AG04449 (cell line): ENCODE data around the gene EHMT1.
"Not testable (repeated sequence)": the region's sequence is repeated elsewhere in the genome, so short reads cannot be mapped to it uniquely, and the experiment has no call there.

Experiments used
- CTCF ChIA-PET: fragments of 350-600 bp; formaldehyde crosslinking; extraction: SDS; loops from one replicate; lab custom pipeline; 2021; ENCODE audit warnings: antibody characterized with exemption; lab: Yijun Ruan, JAX
- POLR2A ChIA-PET: fragments of 400-600, 350-600 bp; formaldehyde crosslinking; extraction: SDS; loops from one replicate; lab custom pipeline; 2020; ENCODE audit warnings: antibody characterized with exemption, inconsistent platforms; lab: Yijun Ruan, JAX
- DNase-seq: peaks from one replicate; pipeline ENCODE4 v3.0.0-alpha.2; 2010; ENCODE audit warnings: low read depth, low spot score
- H3K4me3 ChIP-seq: 2 replicates; pipeline ENCODE4 v1.5.1; 2011; ENCODE audit warnings: low read depth, mild to moderate bottlenecking, control low read depth, low read length
- CTCF ChIP-seq: IDR thresholded peaks from one replicate; pipeline ENCODE4 v1.5.1; 2011; ENCODE audit warnings: mild to moderate bottlenecking, moderate library complexity, low read length, control low read depth, inconsistent platforms; ENCODE audit not compliant: insufficient read depth; ENCODE audit errors: missing control alignments

Gene EHMT1

GRCh38 chr9:137721479-137721878 lies 102.7 kb downstream of the EHMT1 start:
- H3K4me3 ChIP-seq: no peak overlapping the region
- no peak for DNase-seq
- CTCF ChIA-PET: no interaction called here
- POLR2A ChIA-PET: no interaction called here
- no peak for TF ChIP-seq CTCF

- POLR2A ChIA-PET: no interaction called here
- no peak for DNase-seq
- no peak overlapping the region for H3K4me3 ChIP-seq
- TF ChIP-seq CTCF: no peak
- CTCF ChIA-PET: no interaction called here
These were observed 103.1 kb downstream of the EHMT1 start for GRCh38 chr9:137721899-137722298.

GRCh38 chr9:137722481-137722880 lies 103.7 kb downstream of the EHMT1 start:
- POLR2A ChIA-PET: no interaction called here
- no peak for TF ChIP-seq CTCF
- CTCF ChIA-PET: no interaction called here
- no peak overlapping the region for H3K4me3 ChIP-seq
- DNase-seq: no peak

- CTCF ChIA-PET, POLR2A ChIA-PET, DNase-seq, H3K4me3 ChIP-seq: not testable (repeated sequence)
These were observed 104.6 kb downstream of the EHMT1 start for GRCh38 chr9:137723356-137723755.

GRCh38 chr9:137723783-137724445 lies 105.1 kb downstream of the EHMT1 start:
- H3K4me3 ChIP-seq: no peak overlapping the region
- no peak for TF ChIP-seq CTCF
- ChIA-PET POLR2A (no interaction called here), CTCF (no interaction called here)
- DNase-seq: no peak

GRCh38 chr9:137724818-137725240 lies 106.0 kb downstream of the EHMT1 start:
- no peak for DNase-seq
- POLR2A ChIA-PET: no interaction called here
- CTCF ChIA-PET: no interaction called here
- H3K4me3 ChIP-seq: no peak overlapping the region
- no peak for TF ChIP-seq CTCF

- ChIA-PET POLR2A (no interaction called here), CTCF (no interaction called here)
- no peak for DNase-seq
- no peak overlapping the region for H3K4me3 ChIP-seq
- TF ChIP-seq CTCF: no peak
These were observed 106.8 kb downstream of the EHMT1 start for GRCh38 chr9:137725598-137725997.

GRCh38 chr9:137726336-137726735 lies 107.5 kb downstream of the EHMT1 start:
- H3K4me3 ChIP-seq, DNase-seq, CTCF ChIA-PET, POLR2A ChIA-PET: not testable (repeated sequence)
